HG02973 (cell line): Measurements from ENCODE around the gene ZIC4.

Experiments used
- ATAC-seq: cut with Tn5 transposase; IDR thresholded peaks from one replicate; pipeline ENCODE4 v1.9.1; 2021; ENCODE audit warnings: moderate library complexity; ENCODE audit not compliant: unreplicated experiment

Gene ZIC4

DNA sequence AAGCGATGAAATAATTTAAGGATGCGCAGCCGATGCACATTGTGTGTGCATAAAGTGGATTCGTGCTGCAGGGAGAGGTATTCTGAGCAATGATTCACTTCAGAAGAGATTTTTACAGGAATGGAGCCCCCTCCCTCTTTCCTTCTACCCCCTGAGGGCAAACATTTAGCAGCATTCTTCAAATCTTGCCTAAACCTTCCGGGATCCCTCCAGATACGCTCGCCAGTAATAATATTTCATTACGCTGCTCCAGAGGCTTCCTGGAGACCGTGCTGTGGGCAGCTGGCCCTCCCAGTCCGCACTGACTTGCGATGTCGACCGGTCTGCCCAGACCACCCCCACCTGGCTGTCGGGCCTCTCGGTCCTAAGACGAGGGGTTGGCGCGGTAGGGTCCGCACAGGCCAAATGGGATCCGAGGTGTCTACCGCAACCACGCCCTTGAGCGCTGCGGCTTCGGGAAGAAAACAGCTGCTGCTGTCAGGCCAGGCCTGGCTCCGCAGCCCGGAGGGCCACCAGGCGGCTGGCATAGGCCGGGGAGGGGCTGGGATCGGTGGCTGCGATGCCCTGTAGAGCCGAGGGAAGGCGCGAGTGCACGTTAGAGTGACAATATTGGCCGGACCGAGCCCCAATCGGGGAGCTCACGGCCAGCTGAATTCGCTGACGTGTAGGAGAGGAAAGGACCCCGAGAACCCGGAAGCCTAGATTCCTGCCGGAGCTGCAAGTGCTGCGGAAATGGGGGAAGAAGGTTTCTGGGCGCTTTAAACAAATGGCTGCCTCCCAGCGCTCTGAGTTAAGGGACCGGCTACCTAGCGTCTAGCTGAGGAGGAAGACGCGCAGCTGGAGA is 14.3 kb downstream of the ZIC4 start:
- ATAC-seq, result no peak

DNA sequence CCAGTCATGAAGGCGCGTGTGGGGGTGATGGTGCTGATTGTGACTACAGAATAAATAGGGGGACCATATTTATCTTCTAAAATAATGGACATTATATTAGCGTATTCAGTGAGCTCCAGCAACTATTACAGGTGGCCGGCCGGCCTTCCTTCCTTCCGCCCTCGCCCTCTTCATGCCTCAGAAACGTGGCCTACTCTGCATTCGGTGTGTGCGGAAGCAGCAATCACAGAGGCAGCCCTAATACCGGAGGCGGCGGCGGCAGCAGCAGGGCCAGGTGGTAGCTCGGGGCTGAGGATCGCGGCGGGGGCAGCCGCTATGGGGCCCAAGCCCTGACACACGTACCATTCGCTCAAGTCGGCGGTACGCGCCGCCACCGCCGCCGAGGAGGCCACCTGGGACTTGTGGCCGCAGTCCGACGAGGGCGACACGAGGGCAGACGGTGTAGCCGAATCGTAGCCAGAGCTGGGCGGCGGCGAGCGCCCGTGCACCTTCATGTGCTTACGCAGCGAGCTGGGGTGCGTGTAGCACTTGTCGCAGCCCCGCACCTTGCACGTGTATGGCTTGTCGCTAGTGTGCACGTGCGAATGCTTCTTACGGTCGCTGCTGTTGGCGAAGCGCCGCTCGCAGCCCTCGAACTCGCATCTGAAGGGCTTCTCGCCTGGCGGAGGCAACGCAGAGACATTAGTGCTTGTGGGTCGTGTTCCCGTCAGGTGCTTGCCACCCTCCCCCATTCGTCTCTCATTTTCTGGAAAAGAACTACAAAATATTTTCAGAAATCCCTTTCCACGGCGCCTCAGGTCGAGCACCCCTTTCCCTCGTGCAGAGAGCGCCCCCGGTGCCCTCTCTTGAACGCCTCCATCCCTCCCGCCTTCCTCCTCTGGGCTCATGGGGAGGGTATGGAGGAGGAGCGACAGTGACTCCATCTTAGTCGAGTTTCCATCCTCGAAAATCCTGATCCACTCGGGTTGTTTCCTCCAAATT is 15.5 kb downstream of the ZIC4 start:
- no peak for ATAC-seq

DNA sequence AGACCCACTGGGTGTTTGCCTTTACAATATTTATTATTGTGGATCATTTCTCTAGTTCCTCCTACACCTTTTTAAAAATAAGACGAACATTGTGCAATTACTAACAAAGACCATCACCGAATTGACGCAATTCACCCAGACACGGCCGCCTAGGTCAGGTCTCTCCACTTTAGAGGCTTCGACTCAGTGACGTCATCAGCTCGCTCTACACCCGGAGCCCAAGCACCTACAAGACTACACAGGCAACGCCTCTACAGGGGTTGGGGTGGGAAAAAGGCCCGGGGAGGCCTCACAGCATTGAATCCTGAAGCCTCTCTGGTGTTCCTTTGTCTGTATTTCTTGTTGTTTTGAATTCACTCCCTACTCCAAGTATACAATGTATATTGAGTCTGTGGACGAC is 16.6 kb downstream of the ZIC4 start:
- ATAC-seq, result no peak

DNA sequence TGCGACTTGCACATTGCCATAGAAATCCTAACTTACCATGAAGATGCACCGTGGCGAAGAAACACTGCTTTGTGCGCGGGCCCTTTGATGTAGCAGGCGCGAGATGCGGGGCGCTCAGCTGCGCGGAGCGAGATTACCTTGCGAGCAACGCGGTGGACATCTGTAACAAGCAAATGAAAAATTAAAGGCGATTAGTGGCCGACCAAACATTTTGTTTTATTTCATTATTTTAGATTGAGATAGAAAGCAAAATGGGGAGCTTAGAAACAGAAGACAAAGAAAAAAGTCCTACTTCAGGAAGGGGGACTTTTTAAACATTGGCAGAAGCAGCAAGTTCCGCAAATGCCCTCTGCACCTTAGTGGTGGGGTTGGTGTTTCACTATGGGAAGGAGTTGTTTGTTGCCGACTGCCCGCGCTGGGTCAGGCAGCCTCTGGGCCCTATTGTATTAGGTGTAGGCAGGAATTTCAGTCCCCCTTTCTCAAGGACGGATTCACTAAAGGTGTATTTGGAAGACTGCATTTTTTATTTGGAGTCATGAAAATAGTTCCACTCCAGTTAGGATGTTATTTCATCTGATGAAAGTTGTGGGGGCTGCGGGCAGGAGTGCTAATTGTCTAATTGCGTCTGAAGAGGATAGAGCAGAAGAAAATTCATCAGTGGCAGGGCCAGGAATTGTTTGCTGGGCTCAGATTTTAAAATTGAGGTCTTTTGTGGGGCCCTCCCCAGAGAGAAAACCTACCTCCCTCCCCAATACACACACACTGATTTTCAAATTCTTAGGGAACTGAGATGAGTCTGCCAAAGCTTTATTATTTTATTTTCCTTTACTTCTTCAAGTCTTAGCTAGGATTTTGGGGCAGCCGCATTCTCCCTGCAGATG is 17.4 kb downstream of the ZIC4 start:
- no peak for ATAC-seq

DNA sequence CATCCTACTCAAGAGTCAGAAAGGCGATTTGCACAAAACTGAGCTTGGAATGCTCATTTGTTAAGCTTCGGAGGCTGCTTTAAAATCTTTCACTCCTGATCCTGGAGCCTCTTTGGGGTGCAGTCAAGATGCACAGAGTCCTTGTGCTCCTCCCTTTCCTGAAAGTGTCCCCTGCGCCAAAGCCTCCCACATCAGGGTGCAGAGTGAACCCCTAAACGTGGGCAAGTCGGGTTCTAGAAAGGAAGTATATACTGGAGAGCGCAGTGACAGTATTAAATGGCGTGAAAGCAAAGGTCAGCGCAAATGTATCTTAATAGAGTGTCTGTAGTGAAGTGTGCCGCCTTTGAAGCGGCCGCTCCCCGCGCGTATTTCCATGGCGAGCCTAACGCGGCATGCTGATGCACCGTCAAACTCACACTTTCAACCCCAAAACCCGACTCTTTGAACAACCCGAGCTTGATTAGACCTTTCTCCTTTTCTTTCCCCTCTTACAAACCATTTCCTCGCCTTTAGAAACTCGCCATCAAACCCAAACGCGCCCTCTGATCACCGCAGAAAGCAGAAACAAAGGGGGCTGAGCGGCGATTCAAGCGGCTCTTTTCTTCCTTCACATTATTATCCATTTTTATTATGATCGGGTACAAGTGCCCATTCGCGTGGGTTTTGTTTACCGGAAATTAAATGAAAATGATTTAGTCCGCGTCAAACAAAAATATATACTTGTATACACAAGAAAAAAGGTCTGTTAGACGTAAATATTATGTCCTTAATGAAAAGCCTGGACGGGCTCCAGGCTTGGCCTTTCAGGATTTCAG is 18.3 kb downstream of the ZIC4 start:
- no peak for ATAC-seq

DNA sequence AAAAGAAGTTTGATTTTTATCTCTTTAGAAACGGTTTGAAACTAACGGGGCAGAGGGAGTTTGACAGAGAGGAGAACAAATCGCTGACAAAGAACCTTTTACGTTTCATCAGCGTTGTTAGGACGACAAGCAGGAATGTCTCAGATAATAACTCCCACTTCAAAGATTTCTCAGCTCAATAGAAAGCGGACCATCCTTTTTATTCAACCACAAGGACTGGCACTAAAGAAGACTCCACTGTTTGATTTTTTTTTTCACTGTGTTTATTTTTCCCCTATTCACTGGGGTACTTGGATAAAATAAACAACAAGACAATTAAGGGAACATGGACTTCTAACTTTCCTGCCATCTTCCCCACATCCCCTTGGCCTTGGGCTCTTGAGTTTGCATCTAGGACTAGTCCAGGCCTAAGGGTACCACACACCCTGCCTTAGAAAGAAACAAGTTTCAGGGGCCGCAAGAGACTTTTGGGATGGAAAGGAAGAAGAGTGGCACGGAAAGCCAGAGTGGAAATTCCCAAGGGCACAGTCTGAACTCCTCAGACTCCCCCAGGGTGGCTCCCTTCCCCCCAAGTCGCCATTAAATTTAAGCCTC is 19.0 kb downstream of the ZIC4 start:
- no peak for ATAC-seq

DNA sequence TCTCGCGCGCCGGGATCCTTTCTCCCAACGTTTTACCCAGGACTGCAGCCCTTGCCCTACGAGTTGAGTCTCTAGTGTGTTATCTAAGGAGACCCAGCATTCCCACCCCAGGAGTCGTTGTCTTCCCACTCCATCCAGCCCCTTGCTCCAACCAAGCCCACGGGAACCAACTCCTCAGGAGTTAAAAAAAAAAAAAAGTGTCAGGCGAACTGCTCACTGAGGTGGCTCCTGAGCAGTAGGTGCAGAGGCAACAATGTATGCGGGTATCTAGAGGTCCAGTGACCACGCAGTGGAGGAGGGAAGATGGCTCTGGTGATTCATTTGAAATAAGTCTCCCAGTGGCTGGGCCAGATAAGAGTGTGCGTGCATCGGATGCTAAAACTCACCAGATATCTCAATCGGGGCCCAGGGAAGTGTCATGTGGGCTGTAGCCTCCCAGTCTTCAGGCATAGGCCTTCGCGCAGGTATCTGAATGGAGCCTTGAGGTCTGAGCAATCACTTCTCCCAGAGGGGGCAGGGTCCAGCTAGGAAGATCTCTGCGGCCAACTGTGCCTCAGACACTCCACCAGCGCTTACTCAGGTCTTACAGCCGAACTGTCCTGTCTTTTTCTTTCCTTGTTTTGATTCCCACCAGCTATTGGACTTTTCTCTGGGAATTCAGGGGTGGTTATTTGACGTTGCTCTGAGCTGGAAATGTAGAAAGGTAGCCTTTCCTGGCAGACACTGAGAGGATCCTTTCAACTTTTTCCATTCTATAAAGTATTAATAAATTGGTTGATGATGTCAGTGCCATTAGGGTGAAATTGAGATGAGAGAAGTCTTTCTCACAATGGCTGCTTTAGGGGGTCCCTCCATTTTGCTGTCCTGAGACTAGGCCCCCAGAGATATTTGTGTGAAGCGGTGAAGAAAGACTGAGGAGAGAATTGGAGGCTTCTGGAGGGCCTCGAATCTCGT is 21.0 kb downstream of the ZIC4 start:
- ATAC-seq, result no peak

DNA sequence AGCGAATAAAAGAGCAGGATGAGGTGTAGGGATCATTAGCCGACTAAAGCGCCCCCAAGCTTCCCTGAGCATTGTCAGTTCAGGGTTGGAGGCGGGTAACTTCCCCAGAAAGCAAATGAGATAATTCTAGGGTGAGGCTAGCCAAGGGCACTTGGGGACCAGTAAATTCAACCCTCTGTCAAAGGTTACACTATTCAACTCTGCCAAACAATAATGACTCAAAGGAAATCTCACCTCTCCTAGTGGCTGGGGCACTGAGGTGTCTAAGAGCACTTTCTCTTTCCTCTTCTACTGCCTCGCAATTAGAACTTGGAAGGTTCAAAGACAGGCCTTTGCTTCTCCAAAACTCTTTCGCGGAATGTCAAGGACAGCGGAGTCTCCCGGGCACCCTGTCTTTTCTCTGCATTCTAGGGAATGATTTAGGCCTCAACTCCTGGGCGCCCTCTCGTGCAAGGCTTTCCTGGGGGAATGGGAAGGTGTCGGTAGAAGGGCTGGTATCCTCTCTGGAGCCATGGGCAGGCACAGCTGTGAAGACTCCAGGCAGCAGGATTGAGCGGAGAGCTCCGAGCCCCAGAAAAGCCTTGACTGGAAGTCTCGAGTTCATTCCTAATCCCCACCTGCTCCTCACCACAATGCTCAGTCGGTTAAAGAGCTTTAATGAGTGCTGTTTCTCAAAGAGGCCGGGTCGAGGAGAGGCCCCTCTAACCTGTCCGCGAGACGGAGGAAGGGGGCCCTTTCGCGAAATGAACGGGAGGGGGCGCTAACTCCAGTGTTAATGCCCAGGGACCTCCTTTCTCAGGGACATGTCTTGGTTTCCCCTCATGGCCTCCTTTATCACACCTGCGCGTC is 21.9 kb downstream of the ZIC4 start:
- no peak for ATAC-seq

DNA sequence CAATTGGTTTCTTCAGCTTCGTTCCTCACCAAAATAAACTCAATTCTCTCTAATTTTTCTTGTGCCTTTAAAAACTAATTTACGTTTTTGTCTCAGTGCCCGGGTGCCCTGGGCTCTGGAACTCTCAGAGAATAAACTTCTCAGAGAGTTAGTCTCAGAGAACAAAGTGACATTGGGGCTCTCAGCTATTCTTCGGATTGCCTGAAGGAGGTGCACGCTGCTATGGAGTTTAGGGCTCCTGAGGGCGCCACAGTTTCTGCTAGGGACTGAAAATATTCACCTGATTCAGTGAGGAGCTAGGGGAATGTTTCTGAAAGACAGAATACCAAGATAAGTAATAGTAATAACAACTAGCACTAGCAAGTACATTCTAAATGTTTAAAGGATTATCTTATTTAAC is 22.7 kb downstream of the ZIC4 start:
- no peak for ATAC-seq

DNA sequence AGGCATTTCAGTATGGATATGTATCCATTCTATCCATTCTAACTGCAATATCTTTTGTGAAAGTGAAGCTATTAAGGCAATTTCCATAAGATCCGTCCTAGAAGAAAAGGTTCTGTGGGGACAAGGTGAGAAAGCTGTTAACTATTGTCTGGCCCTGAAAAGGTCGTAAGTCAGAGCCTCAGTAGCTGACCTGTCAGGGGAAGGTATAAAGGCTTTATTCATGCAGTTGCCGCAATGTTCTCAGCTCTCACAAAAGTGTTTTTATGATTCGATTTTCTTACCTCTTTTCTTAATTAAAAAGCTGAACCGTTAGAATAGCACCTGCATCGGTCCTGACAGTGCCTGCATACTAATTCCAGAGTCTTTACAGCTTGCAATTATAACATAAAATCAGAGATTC is 24.7 kb downstream of the ZIC4 start:
- ATAC-seq, result no peak

DNA sequence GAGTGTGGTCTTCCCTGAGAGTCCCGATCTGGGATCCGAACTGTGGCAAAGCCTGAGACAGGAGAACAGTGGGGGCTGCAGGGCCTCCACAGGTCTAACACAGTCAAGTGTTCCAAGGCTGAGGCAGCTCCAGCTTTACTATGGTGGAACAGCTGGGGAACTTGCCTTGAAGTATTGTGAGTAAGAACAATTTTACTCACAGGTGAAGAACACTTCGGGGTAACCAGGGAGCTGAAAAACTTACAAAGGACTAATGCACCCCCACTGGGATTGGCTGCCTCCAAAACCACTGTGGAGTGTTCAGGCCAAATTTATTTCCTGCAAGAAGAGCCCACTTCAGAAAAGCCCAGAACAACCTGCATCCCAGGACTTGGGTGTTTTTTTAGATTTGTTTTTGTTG is 25.4 kb downstream of the ZIC4 start:
- ATAC-seq, result no peak

DNA sequence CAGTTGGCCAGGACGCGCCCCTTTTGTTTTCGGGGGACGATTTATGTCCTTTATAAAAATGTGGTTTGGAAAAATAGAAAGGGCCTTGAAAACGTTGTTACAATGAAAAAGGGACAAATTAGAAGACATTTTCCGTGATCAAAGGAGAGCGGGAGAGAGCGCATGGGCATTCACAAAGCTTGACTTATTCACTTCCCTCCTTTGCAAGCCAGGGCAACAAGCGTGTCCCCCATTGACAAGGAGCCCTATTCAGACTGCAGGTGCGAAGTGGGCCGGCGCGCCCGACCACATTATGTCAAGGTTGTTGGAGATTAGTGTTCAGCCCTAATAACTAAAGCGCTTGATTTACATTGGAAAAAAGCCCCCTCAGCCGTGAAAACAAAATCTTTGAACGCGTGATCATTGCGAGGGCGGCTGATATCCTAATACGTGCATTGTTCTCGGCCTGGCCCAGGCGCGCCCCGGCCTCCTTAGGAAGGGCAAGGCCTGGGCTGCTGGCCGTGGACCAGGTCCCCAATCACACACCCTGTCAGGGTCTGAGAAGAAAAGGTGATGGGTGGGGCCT is 25.9 kb downstream of the ZIC4 start:
- no peak for ATAC-seq

DNA sequence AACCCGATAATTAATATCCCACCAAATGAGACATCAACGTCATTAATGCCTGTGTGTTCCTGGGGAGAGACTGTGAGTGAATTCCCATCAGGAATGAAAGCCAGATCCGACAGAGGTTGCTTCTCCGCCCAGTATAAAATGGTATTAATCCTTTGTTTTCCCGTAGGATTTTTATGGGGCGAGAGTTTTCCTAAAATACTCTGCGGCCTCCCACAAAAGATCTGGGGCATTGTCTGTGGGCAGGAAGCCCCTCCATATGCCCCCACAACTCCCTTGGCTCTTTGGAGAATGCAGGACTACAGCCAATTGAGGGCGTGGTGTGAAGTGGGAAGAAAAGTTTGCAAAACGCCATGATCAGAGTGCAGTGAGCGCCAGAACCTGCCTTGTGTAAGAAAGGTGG is 26.7 kb downstream of the ZIC4 start:
- no peak for ATAC-seq

DNA sequence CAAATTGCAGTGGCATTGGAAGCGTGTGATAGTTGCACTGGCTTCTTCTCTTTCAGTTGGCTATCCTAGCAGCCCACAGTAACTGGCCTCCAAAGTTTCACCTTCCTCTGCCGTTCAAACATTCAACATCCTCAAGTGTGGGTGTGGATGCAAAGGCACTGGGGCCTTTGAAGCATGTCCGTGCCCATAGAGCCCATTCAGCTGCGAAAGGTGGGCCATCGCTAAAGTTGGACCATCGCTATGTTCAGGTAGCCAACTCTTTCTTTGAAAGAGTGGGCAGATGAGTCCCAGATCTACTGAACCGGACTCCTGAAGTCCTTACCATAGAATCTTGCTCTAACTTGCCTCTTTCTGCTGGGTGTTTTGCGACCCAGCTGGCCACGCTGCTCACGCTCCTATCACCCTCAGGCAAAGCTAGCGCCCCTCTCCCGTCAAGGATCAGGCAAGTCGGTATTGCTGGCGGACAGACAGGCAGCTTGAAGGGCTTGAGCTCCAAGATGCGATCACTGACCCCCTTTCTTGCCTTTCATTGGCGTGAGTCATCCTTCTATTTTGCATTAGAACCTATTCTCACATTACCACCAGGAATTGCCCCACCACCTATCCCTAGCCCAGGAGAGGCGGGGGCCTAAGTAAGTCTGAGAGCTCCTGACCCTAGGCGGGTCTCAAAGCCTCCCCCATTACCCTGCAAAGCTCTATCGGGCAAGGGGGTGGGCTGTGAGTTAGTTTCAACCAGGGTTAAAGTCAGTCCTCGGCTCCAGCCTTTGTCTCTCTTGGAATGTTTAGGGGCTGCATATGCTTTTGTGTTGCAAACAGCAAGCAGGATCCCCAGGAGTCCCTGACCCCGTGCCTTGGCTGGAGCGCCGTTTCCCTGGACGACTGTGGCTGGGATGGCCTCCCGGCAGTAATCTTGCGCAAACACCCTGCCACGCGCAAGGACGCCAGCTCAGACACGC is 28.7 kb downstream of the ZIC4 start:
- ATAC-seq, result no peak

DNA sequence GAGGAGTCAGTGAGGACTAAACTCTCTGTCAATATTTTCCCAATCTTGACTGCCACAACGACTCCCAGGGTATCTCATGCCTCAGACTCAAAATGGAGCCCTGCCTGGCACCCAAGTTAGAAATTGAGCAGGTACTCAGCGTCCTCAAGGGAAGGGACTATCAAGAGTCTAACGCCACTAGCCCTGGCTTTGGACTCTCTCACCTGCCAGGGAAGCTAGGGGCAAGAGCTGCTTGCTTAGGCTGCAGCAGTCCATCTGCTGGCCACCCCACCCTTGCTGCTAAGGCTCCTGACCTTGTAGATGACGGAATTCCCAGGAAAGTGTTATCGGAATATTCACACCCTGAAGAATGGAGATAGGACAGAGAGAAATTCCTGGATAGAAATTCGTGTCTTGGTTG is 33.0 kb downstream of the ZIC4 start:
- ATAC-seq, result no peak

DNA sequence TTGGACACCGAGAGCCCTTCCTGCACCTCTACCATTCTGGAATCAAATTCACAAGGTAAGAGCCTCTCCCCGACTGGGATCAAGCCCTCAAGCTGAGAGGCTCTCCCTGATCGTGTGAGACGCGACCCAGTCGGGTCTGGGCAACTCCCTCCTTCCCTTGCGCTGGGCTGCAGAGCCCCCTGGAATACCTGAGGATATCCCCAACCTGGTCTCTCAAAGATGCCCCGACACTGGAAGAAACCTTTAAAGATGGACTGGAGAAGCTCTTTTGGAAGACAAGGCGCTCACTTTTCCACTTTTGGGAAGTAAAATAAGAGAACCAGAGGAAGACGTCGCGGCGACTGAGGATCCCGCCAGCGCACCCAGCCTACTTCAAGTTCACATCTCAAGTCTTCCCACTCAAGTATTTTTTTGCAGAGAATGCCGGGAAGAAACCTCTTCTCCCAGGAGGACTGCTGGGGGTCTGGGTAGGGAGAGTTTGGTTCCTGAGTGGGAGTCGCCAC is 33.8 kb downstream of the ZIC4 start:
- no peak for ATAC-seq
